Fibroblast of skin of scalp (primary cell): ENCODE results near the gene LRMDA.

Experiments
- DNase-seq: peaks from one replicate; pipeline ENCODE4 v3.0.0-alpha.2; 2013

The LRMDA gene

GRCh38 chr10:76296957-76297356, 865.5 kb downstream of the LRMDA start:
- no peak for DNase-seq

DNA sequence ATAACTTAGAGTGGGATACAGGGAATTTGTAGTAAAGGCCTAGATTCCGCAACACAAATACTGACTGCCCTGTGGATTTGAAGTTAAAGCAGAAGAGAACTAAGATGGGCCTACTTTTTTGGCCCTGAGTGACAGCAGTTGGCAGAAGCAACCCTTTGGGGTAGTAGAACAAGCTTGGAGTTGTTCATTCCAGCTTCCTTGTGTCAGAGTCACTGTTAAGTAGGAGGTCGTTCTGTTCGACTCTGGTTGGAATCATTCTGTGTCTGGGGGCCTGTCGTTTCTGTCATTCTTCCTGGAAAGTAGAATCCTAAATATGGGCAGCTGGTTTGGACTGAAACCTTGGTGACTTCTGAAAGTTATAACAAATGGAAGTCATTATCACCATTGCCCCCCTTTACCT, 865.9 kb downstream of the LRMDA start:
- no peak for DNase-seq

DNA sequence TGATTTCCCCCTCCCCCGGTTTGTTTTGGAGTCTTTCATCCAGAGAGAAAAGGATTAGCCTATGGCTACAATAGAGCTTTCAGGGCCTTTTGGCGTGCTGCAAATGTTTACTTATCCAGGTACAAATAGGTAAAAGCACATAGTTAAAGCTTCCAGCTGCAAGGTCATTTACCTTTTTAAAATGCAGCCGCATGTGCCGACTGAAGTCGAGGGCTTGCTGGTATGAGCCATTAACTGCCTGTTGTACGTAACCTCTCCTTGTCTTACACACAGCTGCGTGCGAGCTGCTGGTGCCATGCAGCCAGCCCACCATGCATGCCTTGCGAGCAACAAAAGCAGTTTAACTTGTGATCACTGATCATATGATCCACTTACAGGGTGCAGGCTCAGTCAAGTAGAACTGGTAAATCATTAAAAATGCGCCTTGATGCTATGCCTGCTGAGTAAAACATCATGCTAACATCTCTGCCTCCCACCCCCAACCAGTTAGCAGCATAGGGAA, 866.4 kb downstream of the LRMDA start:
- no peak for DNase-seq

DNA sequence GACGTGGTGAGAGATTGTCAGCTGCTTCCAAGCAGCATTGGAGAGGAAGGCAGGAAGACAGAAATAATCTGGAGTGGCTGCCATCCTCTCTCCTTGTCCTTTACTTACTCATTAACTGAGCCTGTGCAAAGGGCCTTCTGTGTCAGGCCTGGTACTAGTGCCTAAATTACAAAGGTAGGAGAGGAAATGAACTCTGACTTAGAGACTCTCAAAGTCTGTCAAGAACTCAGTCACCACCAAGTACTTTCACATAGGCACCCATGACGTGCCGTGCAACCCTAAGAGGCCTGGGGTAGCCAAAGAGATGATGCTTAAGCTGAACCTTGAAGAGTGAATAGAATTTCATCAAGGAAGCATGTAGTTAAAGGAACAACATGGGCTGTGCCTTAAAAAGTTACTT, 866.9 kb downstream of the LRMDA start:
- no peak for DNase-seq

GRCh38 chr10:76299501-76299900, 868.1 kb downstream of the LRMDA start:
- DNase-seq: no peak

GRCh38 chr10:76301211-76301610, 869.8 kb downstream of the LRMDA start:
- peak; percentile 66 for DNase-seq

DNA sequence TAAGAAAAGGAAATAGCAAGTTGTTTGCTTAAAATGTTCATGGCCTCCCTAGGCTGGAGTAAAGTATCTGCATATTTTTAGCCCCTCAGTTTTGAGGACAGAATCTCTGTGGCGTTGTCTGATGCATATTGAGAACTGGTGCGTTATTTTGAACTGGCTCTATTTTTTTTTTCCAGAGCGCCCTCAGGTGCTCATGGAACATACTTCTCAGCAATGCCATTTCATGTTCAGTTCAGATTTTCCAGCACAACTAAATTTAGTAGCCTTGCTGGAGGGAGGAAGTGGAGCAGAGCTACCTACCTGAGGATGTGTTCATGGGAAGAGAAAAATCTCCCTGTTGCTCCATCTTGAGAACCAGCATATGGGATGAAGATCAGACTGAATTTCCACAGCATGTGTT, 870.5 kb downstream of the LRMDA start:
- peak; percentile 49 for DNase-seq

- peak; percentile 75 for DNase-seq
Observed at GRCh38 chr10:76302481-76302880, 871.1 kb downstream of the LRMDA start.

DNA sequence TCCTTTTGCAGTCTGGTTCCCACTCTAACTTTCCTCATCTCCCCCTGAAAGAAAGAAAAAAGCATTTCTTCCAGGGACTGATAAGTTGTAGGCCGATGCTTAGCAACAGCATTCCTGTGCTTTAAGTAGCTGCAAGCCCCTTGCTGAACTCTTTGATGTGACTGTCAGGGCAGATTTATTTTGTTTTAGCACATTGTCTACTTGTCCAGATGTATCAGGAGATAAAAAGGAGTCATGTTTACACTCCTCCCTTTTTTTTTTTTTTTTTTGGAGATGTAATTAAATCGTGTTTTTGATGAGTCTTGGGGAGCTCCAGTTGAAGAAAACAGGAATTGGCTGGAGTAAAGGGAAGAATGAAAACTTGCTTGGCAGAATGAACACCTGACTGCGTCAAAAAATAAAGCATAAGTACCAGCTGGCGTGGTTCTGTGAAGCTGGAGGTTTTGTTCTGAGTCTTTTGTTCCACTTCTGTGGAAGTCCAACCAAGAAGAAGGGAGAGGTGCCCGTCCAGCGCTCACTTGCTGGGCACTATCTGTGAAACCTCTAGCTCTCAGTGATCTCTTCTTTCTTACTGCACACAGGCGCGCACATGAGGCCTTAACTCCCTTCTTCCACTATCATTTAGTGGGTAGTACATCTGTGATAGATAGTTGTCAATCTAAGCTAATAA, 871.7 kb downstream of the LRMDA start:
- no peak for DNase-seq

DNA sequence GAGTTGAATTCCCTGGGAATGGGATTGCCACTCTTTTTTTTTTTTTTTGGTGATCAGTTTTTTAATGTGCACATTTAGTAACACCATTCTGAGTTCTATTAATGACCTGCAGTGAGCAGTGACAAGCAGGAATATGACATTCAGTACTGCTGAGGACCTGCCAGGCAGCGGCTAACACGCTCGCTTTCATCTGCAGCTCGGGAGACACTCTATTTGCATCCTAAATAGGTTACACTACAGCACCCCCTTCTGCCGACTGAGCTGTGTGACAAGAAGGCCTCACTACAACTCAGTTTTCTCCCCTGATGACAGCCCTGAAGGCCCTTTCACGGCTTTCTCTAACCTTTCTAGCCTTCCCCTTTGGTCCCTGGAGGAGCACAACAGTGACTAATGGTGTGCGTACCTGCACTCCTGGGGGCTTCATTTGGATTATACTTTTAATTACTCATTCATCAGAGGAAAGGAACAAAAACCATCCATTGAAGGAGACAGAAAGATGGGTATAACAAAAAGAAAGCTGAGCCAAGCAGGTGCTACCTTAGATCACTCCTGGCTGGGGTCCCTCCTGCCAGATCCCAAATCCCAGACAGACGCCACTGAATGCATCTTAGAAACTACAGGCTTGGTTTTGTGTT, 872.4 kb downstream of the LRMDA start:
- DNase-seq: peak; percentile 89

GRCh38 chr10:76305930-76306615, 874.6 kb downstream of the LRMDA start:
- no peak for DNase-seq

DNA sequence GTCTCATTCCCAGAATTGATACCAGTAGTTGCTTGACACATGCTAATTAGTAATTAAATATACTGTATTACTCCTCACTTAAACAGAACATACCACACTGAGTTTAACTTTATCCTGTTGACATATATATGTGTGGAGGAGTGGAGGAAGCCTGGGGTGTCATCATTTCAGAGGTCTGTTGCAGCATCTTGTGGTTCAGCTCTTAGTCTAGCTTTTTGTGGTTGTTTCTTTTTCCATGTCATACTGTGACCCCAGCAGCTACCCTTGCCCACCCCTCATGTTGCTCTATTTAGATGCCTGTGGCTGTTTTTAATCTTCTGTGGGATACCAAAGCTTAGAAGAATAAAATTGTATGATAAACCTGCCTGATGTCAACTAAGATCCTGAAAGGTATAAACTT, 875.4 kb downstream of the LRMDA start:
- peak; percentile 88 for DNase-seq

DNA sequence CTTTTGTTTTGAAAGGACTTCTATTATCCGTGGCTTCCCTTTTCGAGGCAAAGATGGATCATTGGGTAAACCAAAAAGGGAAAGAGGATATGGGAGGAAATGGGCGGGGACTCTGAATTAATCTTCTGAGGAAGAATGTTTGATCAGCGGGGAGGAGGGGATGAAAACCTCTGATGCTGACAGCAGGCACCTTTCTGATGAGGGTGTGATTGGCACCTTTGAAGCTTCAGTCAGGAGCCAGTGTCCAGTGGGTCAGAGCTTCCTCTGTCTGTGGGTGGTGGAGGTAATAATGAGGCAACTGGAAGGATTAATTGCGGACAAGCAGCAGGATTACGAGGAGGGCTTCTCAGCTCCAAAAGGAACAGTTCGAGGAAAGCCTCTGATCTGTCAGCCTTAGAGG, 877.6 kb downstream of the LRMDA start:
- DNase-seq: no peak

GRCh38 chr10:76309741-76310587, 878.5 kb downstream of the LRMDA start:
- DNase-seq: peak; percentile 61

GRCh38 chr10:76310588-76311080, 879.2 kb downstream of the LRMDA start:
- no peak for DNase-seq

DNA sequence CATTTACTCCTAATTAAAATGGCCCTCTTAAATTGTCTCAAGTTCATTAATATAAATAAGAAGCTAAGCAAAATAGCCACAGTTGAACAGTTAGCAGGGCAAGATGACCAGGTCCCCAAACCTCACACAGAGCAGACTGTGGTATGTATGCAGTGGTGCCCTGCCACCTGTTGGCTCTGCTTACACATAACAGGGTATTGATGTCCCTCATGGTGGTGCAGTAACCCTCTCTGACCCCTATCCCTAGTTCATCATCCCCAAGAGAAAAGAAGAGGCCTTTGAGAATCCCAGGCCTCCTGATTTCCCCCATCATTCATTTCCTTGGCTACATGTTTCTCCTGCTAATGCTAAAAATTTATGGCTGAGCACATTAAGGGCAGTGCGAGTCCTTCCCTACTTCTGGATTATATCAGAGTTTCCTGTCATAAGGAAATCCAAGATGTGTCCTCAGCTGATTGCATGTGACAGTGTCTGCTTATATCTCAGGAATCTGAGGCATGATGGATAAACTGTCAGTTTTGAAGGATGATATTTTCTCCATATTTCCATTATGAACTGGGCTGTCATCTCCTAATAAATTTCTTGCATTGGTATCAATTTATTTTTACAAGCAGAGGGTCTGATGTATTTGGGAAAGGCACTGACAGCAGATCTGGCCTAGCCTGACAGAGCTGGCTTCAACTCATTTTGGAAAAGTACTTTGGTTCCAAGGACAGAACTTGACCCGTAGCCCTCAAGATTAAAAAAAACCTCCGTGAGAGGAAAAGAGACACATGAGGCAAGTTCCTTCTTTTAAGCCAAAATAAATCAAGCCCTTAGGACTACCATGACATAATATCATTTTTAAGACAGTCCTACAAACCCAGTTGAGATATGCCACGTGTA, 880.6 kb downstream of the LRMDA start:
- peak; percentile 49 for DNase-seq

- DNase-seq: no peak
Observed at GRCh38 chr10:76315240-76315639, 883.8 kb downstream of the LRMDA start.

GRCh38 chr10:76316234-76316633, 884.8 kb downstream of the LRMDA start:
- DNase-seq: no peak

DNA sequence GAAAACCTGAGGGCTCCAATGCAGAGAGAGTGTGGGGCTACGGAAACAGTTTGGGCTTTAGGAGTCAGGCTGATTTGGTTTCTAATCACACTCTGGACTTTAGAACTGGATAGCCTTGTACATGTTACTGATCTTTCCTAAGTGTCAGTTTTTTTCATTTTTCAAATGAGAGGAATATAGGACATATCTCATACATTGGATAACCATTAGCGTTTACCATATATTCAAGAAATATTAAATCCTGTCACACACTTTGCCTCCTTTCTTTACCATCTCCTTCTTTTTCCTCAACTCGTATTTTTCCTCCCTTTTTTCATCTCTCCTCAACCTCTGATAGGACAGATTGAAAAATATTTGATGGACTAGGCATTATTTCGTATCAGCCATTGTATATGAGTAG, 885.7 kb downstream of the LRMDA start:
- DNase-seq: no peak

- no peak for DNase-seq
Observed at GRCh38 chr10:76318211-76318610, 886.8 kb downstream of the LRMDA start.

DNA sequence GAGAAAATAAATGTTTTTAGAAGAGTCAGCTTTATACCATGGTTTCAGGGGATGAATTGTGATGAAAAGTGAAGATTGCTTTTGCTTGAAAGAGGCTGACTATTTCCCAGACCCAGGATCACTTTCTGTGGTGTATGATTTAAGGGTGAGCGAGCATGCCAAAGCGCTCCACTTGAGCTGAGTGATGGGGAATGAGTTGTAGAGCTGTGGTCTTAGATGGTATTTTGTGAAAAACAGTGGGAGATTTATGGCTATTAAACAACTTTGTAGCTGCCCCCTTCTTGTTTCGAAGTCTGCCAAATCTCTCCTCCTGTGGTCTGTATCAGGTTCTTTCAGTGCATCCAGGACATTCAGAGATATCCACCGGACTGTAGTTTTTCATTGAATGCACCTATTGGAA, 888.2 kb downstream of the LRMDA start:
- peak; percentile 60 for DNase-seq

DNA sequence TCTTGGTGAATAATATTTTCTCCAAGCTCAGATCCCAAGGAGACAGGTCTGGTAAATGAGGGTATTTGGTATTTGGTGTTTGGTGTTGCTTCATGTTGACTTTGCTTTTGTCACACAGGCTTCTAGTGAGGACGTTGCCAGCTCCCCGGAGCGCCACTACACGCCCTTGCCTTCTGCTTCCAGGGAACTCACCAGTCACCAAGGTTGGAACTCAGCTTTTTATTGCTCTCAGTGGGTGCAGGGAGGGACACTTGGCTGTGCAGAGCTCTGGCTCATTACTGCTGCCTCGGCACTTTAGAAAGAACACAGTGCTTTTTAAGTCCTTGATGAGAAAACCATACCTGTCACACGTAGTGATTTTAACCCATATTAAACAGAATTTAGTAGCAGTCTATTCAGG, 892.9 kb downstream of the LRMDA start:
- no peak for DNase-seq
